Amniotic epithelial cell (primary cell): ENCODE data around the gene PTPN1.
A peak's percentile ranks its signal among the peaks of the same experiment; 100 is the strongest.

Experiments
- DNase-seq: peaks from one replicate; pipeline ENCODE4 v3.0.0-alpha.2; 2010; ENCODE audit warnings: low read depth

The PTPN1 gene

DNA sequence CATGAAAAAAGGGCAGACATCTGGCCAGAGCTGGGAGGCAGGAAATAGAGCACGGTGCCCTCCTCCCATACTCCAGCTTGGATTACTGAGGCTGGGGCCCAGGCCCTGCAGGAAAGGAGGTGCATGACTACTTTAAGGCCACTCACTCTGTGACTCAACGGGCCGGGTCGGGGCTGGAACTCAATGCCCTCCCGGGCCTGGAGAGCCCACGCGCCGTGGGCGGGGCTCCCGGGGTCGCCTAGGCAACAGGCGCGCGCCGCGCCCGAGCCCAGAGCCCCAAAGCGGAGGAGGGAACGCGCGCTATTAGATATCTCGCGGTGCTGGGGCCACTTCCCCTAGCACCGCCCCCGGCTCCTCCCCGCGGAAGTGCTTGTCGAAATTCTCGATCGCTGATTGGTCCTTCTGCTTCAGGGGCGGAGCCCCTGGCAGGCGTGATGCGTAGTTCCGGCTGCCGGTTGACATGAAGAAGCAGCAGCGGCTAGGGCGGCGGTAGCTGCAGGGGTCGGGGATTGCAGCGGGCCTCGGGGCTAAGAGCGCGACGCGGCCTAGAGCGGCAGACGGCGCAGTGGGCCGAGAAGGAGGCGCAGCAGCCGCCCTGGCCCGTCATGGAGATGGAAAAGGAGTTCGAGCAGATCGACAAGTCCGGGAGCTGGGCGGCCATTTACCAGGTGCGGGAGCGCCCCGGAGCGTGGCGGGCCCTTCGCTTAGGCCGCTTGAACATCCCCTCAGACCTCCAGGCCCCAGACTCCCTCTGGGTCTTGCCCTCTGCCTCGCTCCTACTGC is at the start of gene PTPN1:
PTPN1 (plus strand) TSS at position 461 of the 783 bp plus-strand sequence; CDS start at position 606, 145 bp downstream.
- DNase-seq: peak; percentile 97

DNA sequence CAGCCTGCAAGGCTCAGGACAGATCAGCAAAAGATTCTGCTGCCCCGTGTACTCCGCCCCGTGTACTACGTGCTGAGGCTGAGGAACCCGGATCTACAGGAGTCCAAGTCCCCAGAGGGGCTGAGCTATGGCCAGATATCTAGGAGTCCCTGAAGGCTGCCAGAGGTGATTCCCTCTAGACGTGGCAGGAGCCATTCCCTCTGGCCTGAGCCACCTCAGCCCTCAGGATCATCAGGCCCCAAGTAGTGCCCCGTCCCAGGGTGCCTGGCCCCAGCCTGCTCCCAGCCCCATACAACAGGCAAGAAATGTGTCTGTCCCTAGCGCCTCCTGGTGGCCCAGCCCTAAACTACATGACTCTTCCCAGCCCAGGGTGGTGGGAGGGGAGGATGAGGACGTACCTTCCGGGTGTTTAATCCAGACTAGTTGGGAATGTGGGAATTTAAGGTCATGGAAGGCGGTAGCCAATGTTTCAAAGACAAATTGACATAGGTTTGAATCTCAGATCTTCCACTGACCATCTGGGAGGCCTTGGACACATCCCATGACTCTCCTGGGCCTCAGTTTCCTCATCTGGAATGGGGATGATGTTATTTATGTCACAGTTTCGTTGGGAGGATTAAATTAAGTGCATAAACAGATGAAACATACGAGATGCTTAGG is 49.4 kb upstream of the PTPN1 start:
- peak; percentile 76 for DNase-seq

DNA sequence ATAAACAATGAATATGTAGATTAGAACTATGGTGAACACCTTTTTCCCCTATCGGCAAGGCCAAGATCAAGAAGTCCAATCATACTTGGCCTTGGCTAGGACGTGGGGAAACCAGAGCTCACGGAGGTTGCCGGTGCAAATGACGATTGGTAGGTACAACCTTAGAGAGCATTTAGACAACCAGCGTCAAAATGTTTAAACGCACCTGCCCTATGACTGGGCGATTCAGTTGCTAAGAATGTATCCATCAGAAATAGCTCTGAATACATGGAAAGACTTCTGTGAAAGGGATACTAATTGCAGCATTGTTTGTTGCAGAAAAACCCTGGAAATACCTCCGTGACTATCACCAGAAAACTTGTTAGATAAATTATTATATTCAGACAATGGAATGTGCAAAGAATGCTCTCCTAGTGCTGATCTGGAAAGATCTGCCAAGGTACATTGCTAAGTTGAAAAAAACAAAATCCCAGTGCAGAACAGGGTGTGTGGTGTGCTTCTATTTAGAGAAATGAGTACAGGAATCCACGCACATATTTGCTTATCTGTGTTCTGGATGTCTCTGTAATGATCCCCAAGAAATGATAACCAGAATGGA is 48.0 kb upstream of the PTPN1 start:
- DNase-seq: peak; percentile 88

DNA sequence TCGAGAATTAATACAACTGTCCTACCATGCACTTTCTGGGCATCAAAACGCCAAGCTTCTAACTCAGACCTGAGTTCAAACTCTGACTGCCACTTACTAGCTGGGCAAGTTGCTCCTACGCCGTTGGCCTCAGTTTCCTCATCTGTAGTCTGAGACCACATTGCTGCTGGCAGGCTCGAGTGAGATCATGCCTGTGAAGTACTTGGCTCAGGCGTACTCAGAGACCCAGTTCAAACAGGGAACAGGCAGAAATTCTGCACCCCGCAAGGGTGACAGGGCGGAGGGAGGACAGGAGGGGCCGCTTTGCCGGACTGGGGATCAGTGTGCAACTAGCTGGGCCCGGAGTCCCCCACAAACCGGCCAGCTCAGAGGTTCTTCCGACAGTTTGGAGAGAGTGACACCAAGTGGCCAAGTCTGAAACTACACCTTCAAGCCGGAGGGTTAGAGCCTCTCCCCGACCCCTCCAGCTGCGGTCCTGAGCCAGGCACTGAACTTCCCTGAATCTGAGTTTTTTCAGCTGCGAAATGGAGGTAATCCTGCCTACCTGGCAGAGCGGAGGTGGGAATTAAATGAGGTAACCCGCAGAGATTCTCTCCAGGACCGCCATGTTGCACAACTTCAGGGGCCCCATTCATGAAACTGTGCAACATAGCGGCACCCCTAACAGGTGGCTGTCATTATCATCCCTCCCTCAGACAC is 46.0 kb upstream of the PTPN1 start:
- peak; percentile 52 for DNase-seq

DNA sequence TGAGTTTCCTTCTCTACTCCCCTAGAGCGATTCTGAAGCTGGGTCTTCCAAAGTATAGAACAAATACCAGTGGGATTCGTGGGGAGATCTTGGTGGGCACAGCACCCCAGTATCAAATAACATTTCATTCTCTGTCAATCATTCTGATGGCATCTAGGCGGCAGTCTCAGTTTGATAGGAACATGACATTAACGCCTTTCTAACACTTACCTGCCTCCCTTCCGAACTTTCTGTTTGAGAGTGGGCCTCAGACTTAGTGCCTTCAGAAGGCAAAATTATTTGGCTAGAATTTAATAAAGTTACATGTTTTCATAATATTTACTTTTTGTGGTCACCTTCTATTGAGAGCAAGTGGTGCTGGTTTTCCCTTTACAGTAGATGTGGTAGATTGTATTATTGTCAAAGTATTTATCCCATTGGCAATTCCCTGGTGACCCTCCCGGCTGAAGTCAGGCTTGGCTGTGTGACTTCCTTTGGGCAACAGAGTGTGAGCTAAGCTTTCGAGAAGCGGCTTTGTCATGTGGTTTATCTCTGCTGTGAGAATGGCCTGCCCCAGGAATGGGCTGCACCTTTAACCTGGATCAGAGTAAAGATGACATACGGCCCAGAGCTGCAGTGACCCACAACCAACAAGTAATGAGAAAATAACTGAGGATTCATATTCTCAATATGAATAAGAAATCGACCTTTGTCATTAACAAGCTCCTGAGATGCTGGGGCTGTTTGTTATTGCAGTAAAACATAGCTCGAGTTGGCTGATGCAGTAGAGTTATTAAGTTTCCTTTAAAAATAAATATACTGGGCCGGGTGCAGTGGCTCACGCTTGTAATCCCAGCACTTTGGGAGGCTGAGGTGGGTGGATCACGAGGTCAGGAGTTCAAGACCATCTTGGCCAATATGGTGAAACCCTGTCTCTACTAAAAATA is 45.2 kb upstream of the PTPN1 start:
- DNase-seq: no peak

DNA sequence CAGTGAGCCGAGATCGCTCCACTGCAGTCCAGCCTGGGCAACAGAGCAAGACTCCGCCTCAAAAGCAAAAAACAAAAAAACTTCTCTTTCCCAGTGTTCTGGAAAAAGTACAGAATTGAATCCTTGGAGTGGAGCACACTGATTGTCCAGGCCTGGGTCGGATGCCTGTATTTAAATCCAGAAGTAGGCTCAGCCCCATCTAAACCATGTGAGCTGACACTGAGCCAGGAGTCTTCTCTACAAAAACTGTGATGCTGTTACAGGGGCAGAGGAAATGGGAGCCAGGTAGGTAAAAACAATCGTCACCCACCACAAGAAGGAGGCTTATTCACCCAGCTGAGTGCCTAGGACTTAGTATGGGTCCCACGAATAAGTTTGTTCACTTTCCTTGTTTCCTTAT is 43.0 kb upstream of the PTPN1 start:
- DNase-seq: no peak

DNA sequence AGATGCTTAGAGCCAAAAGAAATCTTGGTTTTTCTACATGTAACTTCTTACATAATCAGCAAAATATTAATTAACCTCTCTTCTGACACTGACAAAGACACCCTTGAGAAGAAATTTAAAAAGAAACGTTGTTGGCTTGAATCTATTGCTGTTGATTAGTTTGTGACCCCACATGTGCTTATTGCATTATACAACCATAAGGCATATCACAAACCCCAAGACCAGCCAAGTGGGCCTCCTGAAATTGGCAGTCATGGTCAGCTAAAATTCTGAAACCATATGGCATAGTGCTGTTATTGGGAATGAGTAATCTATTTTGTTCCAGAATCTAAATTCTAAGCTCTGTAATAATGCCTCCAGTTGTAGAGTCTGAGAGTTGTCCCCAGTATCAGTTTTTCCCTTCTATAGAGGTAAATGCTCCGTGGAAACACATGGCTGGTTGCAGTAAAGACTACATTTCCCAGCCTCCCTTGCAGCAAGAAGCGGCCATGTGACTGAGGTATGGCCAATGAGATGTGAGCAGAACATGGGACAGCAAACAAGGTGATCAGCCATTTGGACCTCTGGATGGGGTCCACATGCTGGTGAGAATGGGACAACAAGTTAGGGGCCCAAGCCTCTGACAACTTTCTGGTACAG is 42.3 kb upstream of the PTPN1 start:
- peak; percentile 64 for DNase-seq

DNA sequence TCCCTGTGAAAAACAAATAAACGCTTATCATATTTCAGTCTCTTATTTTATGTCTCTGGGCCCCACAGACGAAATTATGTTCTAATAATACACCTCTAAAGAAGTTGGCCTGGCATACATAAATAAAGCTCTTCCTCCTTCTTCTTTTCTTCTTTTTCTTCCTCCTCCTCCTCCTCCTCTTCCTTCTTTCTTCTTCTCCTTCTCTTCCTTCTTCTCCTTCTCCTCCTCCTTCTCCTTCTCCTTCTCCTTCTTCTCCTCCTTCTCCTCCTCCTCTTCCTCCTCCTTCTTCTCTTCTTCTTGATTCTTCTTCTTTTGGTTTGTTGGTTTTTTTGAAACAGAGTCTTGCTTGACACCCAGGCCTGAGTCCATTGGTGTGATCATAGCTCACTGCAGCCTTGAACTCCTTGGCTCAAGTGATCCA is 41.8 kb upstream of the PTPN1 start:
- DNase-seq: no peak

DNA sequence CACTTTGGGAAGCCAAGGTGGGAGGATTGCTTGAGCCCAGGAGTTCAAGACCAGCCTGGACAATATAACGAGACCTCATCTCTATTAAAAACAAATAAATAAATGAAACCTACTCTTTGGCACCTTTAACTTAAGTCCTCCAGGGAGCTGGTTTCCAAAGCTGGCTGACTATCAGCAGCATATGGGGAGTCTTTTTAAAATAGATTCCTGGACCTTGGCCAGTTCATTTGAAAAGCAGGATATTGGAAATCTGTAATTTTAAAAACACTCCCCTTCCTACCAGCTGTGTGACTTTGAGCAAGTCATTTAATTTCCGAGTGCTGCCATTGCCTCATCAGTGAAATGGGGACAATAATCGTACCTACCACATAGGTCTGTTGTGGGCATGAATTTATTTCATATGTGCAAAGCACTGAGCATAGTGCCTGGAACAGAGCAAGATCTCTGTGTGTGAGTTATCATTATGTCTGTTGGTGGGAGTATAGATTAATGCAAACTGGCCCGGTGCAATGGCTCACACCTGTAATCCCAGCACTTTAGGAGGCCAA is 40.9 kb upstream of the PTPN1 start:
- no peak for DNase-seq

DNA sequence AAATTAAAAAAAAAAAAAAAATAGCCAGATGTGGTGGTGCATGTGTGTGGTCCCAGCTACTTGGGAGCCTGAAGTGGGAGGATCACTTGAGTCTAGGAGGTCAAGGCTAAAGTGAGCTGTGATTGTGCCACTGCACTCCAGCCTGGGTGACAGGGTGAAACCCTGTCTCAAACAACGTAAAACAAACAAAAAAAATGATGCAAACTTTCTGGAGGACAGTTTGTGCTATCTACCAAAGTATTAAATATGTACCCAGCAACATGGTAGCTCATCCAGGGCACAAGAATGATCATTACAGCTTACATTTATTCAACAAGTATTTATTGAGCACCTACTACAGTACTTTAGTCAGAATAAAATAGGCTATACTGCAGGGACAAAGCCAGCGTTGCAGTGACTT is 40.4 kb upstream of the PTPN1 start:
- no peak for DNase-seq

DNA sequence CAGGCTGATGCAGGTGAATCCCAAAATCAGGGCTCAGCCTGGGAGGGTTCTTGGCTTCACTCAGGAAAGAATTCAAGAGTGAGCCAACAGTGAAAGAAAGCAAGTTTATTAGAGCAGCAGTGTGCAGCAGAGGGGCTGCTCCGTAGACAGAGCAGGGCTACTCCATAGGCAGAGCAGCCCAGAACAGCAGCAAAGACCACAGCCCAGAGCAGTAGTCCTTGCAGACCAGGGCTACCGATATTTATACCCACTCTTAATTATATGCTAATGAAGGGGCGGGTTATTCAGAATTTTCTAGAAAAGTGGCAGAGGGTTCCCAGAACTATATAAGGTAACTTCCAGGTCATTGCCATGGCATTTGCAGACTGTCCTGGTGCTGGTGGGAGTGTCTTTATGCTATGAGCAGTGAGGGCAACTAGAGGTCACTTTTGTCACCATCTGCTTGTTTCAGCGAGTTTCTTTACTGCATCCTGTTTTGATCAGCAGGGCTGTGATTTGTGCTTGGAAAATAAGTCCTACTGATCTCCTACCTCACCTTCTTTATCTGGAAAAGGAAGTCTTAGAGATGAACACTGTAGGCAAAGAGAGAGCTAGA is 39.8 kb upstream of the PTPN1 start:
- no peak for DNase-seq

DNA sequence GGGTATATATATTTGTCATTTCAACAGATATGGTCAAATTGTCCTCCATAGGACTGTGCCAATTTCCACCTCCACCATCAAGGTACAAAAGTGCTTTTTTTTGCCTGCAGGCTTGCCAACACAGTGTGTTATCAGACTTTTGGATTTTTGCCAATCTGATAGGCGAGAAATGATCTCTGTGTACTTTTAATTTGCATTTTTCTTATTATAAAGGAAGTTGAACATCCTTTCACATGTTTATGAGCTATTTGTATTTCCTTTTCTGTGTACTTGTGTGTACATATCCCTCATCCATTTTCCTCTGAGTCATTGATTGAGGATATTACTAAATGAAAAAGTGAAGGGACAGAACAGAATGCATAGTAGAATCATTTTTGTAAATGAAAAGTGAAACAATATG is 39.0 kb upstream of the PTPN1 start:
- no peak for DNase-seq

DNA sequence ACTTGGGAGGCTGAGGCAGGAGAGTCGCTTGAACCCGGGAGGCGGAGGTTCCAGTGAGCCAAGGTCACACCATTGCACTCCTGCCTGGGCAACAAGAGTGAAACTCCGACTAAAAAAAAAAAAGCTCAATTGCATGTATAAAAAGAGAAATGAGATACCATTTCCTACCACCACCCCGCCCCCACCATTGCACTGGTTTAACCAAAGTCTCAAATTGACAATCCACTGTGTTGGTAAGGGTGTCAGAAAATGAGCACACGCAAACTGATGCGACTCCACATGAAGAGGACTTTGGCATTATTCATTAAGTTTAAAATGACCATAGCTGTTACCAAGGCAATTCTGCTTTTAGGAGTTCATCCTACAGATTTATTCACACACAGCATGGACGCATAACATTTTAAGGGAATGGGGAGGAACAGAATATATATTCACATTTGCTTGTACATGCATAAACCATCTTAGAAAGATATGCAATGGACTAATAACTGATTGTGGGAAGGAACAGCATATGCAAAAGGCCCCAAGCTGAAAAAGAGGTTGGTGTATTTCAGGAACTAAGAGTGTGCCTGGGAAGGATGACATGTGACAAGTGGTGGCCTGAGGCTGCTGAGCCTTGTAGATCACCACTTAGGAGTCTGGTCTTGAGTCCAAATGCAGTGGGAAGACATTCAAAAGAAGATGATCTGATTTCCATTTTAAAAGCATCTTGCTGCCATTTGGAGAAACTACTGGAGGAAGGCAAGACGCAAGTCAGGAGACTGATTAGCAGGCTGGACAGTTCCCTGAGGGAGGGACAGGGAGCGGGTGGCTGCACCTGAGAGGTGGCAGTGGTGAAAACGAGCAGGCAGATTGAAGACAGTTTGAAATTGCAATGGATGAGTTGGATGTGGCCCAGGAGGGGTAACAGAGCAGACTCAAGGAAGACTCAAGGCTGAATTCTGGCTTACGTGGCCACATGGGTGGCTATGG is 37.2 kb upstream of the PTPN1 start:
- DNase-seq: no peak

DNA sequence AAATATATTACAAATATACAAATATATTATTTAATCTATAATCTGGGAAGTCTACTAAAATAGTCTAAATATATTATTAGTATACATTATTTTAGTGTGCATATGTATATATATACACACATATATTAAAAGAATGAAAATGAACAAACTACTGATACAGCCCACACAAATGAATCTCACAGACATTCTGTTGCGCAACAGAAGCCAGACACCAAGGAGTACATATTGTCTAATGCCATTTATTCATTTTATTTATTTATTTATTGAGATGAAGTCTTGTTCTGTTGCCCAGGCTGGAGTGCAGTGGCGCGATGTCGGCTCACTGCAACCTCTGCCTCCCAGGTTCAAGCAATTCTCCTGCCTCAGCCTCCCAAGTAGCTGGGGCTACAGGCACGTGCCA is 35.8 kb upstream of the PTPN1 start:
- peak; percentile 84 for DNase-seq

DNA sequence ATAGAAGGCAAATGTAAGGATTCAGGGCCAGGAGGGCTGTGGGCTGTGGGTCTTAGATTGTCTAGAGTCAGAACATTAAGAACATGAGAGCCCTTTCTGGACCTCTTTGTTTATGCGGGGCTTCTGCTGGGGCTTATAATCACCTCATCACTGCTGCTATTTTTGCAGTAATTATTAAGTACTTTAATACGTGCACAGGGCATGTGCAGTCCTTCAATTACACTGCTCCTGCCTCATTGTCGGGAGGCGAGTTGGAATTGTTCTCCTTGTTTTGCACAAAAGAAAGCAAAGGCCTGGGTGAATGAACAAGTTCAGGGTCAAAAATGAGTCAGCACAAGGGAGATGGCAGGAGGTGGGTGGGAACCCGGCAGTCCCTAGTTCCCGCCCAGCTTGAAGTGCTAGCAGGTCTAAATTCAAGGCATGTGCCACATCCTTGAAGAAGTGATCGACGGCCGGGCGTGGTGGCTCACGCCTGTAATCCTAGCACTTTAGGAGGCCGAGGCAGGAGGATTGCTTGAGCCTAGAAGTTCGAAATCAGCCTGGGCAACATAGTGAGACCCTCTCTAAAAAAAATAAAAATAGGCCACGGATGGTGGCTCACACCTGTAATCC is 34.4 kb upstream of the PTPN1 start:
- DNase-seq: peak; percentile 75

DNA sequence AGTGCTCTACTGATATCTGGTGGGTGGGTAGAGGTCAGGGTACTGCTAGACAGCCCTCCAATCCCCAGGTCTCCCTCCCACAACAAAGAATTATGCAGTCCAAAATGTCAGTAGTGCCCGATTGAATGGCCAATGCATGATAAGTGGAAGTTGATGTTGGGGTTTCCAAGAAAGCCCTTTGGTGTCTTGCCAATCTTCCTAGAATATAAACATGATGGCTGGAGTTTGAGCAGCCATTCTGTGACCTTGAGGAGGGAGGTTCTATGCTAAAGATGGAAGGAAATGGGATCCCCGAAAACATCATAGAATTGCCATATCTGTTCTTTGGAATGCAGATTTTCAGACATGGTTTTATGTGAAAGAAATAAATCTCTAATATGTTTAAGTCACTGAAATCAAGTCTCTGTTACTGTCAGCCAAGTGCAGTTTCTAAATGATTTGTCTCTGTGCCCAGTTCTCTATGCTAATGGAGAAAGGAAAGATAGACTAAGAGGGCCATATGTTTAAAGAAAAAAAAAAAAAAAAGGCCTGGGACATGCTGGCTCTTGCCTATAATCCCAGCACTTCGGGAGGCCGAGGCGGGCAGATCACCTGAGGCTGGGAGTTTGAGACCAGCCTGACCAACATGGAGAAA is 32.8 kb upstream of the PTPN1 start:
- no peak for DNase-seq

DNA sequence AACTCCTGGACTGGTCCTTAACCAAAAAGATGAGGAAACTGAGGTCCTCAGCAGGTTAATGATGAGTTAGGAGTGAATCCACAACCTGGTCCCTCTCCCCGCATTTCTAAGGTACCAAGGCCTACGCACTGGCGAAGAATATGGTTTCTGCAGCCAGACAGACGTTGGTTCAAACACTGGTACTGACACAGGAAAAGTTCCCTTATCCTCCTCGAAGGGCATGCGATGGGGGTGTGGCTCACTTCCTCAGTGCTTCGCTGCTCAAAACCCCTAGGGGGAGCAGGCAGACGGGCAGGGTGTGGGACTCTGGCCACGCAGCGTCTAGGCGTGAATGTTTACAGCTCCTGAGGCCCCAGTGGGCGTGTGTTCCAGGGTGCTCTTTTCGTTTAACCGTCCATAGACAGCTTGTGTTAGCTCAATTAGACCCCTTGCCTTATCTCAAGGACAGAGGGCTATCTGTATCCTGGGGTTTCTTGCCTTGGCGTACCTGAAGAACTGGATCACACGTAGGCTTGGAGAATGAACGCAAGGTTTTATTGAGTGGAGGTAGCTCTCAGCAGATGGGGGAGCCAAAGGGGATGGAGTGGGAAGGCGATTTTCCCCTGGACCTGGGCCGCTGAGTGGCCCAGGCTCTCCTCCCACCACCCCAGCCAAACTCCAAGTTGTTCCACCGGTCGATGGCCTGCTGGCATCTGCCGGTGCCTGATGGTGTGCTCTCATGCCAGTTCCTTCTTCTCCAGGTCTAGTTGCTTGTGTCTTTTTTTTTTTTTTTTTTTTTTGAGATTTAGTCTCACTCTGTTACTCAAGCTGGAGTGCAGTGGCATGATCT is 31.8 kb upstream of the PTPN1 start:
- DNase-seq: peak; percentile 72
